HCT116 (cell line): ENCODE data around the gene CAPN5. TPM values are rescaled to one million over a fixed set of nuclear protein-coding genes. Genes with fewer than 3 reads are reported as not detected.

Source experiments
- ATAC-seq: fragments of 200-7000 bp; cut with Tn5 transposase; 2 replicates; pipeline ENCODE4 v1.9.1; 2020; ENCODE audit warnings: mild to moderate bottlenecking, moderate library complexity
- BruUV-seq: library from RNA; stranded (reverse); fragments of 400-500 nt; replicated peaks from 2 replicates; lab custom pipeline; 2021; lab: Mats Ljungman, UMichigan
- CTCF ChIA-PET: fragments of 300-600 bp; sonication (Branson Sonifier 250); formaldehyde crosslinking; loops from one replicate; lab custom pipeline; 2021; ENCODE audit warnings: antibody characterized with exemption; lab: Charles Lee
- POLR2A ChIA-PET: fragments of 300-600, 350-600 bp; sonication (Branson Sonifier 250); formaldehyde crosslinking; loops from one replicate; lab custom pipeline; 2021; ENCODE audit warnings: antibody characterized with exemption; lab: Charles Lee
- RAD21 ChIA-PET, 2 experiments: fragments of 300-600 bp; sonication (Branson Sonifier 250); formaldehyde crosslinking; loops; one replicate each; lab custom pipeline; 2023; ENCODE audit warnings: low total read pairs in 2 of 2; ENCODE audit not compliant: uncharacterized antibody in 2 of 2, unreplicated experiment in 2 of 2, low non-redundant PET in 1 of 2; lab: Charles Lee
- DNase-seq: peaks from one replicate; pipeline ENCODE4 v3.0.0-alpha.2; 2010; ENCODE audit warnings: low read depth, low spot score
- H2AFZ ChIP-seq: fragments of 200-600 bp; shearing (Covaris generic), sonication (generic); 2 replicates; pipeline ENCODE4 v1.6.1; 2017; ENCODE audit warnings: low read depth, mixed run types, mixed read lengths, antibody characterized with exemption, low read length; ENCODE audit not compliant: poor library complexity, severe bottlenecking
- H3K27ac ChIP-seq: 2 replicates; pipeline ENCODE4 v1.5.1; 2012; ENCODE audit warnings: low read depth, low read length
- H3K27me3 ChIP-seq: fragments of 200-600 bp; sonication (generic); 2 replicates; pipeline ENCODE4 v1.6.1; 2016; ENCODE audit warnings: mixed run types, low read length, mixed read lengths; ENCODE audit not compliant: insufficient read depth
- H3K36me3 ChIP-seq, 2 experiments: fragments of 200-500 bp in 1 of 2; fragments of 200-600 bp in 1 of 2; sonication (Bioruptor generic) in 1 of 2; sonication (generic) in 1 of 2; 2 replicates each; pipeline versions ENCODE4 v1.5.1 to v1.6.1; 2014 to 2016; ENCODE audit warnings: low read length in 2 of 2, inconsistent platforms in 1 of 2, mixed read lengths in 1 of 2, mixed run types in 1 of 2; ENCODE audit not compliant: insufficient read depth in 2 of 2, control insufficient read depth in 1 of 2
- H3K4me1 ChIP-seq, 2 experiments: fragments of 200-600 bp in 1 of 2; sonication (generic) in 1 of 2; 2 replicates each; pipeline versions ENCODE4 v1.5.1 to v1.6.1; 2012 to 2017; ENCODE audit warnings: low read length in 2 of 2, inconsistent platforms in 1 of 2, mild to moderate bottlenecking in 1 of 2, mixed read lengths in 1 of 2, mixed run types in 1 of 2, moderate library complexity in 1 of 2; ENCODE audit not compliant: insufficient read depth in 2 of 2, control insufficient read depth in 1 of 2
- H3K4me2 ChIP-seq: fragments of 200-600 bp; sonication (generic); 2 replicates; pipeline ENCODE4 v1.6.1; 2017; ENCODE audit warnings: mixed run types, low read length, mixed read lengths
- H3K4me3 ChIP-seq, 2 experiments: fragments of 200-600 bp in 1 of 2; sonication (generic) in 1 of 2; replicated peaks in 1 of 2; 2 replicates each; pipeline ENCODE4 v1.5.1; 2011 to 2016; ENCODE audit warnings: low read length in 2 of 2, control low read depth in 1 of 2, low read depth in 1 of 2, mild to moderate bottlenecking in 1 of 2, mixed read lengths in 1 of 2, mixed run types in 1 of 2
- H3K79me2 ChIP-seq: fragments of 200-600 bp; sonication (generic); 2 replicates; pipeline ENCODE4 v1.6.1; 2017; ENCODE audit warnings: mild to moderate bottlenecking, mixed run types, low read length, moderate library complexity, mixed read lengths; ENCODE audit not compliant: insufficient read depth
- H3K9ac ChIP-seq: fragments of 200-600 bp; sonication (generic); 2 replicates; pipeline ENCODE4 v1.6.1; 2016; ENCODE audit warnings: low read length, mixed read lengths
- H3K9me2 ChIP-seq: fragments of 200-600 bp; sonication (generic), shearing (Covaris generic); 2 replicates; pipeline ENCODE4 v1.6.1; 2017; ENCODE audit warnings: mixed run types, mild to moderate bottlenecking, moderate library complexity; ENCODE audit not compliant: insufficient read depth
- H3K9me3 ChIP-seq, 2 experiments: fragments of 200-500 bp in 1 of 2; fragments of 200-600 bp in 1 of 2; sonication (Bioruptor generic) in 1 of 2; sonication (generic) in 1 of 2; 2 replicates each; pipeline ENCODE4 v1.6.1; 2014 to 2017; ENCODE audit warnings: low read length in 2 of 2, mixed read lengths in 2 of 2, inconsistent platforms in 1 of 2, low read depth in 1 of 2, mild to moderate bottlenecking in 1 of 2, mixed run types in 1 of 2, moderate library complexity in 1 of 2; ENCODE audit not compliant: control insufficient read depth in 1 of 2, insufficient read depth in 1 of 2
- H4K20me1 ChIP-seq: fragments of 200-600 bp; sonication (generic), shearing (Covaris generic); 2 replicates; pipeline ENCODE4 v1.6.1; 2017; ENCODE audit warnings: mixed run types, mild to moderate bottlenecking, moderate library complexity; ENCODE audit not compliant: insufficient read depth
- ATF3 ChIP-seq: IDR thresholded peaks from 2 replicates; pipeline ENCODE4 v1.6.1; 2012
- CBX3 ChIP-seq: IDR thresholded peaks from 2 replicates; pipeline ENCODE4 v1.6.1; 2012; ENCODE audit warnings: low read depth
- EGR1 ChIP-seq: IDR thresholded peaks from 2 replicates; pipeline ENCODE4 v1.6.1; 2012; ENCODE audit warnings: low read depth
- ELF1 ChIP-seq: IDR thresholded peaks from 2 replicates; pipeline ENCODE4 v1.6.1; 2012; ENCODE audit warnings: low read depth, borderline replicate concordance
- EZH2phosphoT487 ChIP-seq: fragments of 200-600 bp; IDR thresholded peaks from 2 replicates; pipeline ENCODE4 v1.6.1; 2018; ENCODE audit warnings: antibody characterized with exemption, borderline replicate concordance
- JUND ChIP-seq: IDR thresholded peaks from 2 replicates; pipeline ENCODE4 v1.6.1; 2012
- POLR2AphosphoS5 ChIP-seq: IDR thresholded peaks from 2 replicates; pipeline ENCODE4 v1.6.1; 2011; ENCODE audit warnings: mild to moderate bottlenecking, low read depth, low read length, moderate library complexity
- SIN3A ChIP-seq: IDR thresholded peaks from 2 replicates; pipeline ENCODE4 v1.6.1; 2012; ENCODE audit warnings: low read depth
- SP1 ChIP-seq: IDR thresholded peaks from 2 replicates; pipeline ENCODE4 v1.6.1; 2012; ENCODE audit warnings: low read depth
- YY1 ChIP-seq: IDR thresholded peaks from 2 replicates; pipeline ENCODE4 v1.6.1; 2011; ENCODE audit warnings: low read length, low read depth, moderate library complexity, mild to moderate bottlenecking; ENCODE audit not compliant: insufficient replicate concordance; ENCODE audit errors: extremely low read depth
- intact Hi-C: fragments of 100-400 bp; cut with micrococcal nuclease; formaldehyde crosslinking; loops from 2 replicates; pipeline ENCODE4 v1.10.0; 2022
- total RNA-seq: library from RNA; stranded (reverse); gene quantifications from one replicate; pipeline ENCODE4 v1.2.1, GENCODE V29; 2021; ENCODE audit not compliant: unreplicated experiment
- TF ChIP-seq, protein P1 (sequence below): IDR thresholded peaks from 2 replicates; pipeline ENCODE4 v1.6.1; 2011; ENCODE audit warnings: mild to moderate bottlenecking, low read length, moderate library complexity; ENCODE audit not compliant: insufficient replicate concordance; ENCODE audit errors: extremely low read depth
- TF ChIP-seq, protein P2 (sequence below), 3 experiments: fragments of 200-600 bp in 1 of 3; sonication (generic) in 1 of 3; IDR thresholded peaks in 2 of 3; conservative IDR thresholded peaks in 1 of 3; 2 replicates each; pipeline ENCODE4 v1.5.1; 2012 to 2017; ENCODE audit warnings: low read depth in 2 of 3, low read length in 2 of 3, antibody characterized with exemption in 1 of 3, borderline replicate concordance in 1 of 3, control low read depth in 1 of 3, mild to moderate bottlenecking in 1 of 3, mixed read lengths in 1 of 3, mixed run types in 1 of 3, moderate library complexity in 1 of 3; ENCODE audit not compliant: insufficient read depth in 1 of 3

The CAPN5 gene
- total RNA-seq, 1 experiment from 2014 or later = 8.6 TPM

GRCh38 chr11:77124041-77124440 lies 57.3 kb downstream of the CAPN5 start:
- DNase-seq (no peak), ATAC-seq (no peak)
- RAD21 ChIA-PET = no interaction called here
- no peaks in the 10 kb centered on the region for H4K20me1 ChIP-seq
- POLR2A ChIA-PET = no interaction called here
- no peak overlapping the region for H3K4me3 ChIP-seq
- H3K9me3 ChIP-seq = no peaks in the 10 kb centered on the region
- no peaks in the 10 kb centered on the region for H3K27me3 ChIP-seq
- H3K27ac ChIP-seq = no peak overlapping the region
- H3K9ac ChIP-seq = no peak overlapping the region
- no peak overlapping the region for H3K4me2 ChIP-seq
- TF ChIP-seq ATF3 = no peak
- no peak for TF ChIP-seq SP1
- TF ChIP-seq, protein P1, sequence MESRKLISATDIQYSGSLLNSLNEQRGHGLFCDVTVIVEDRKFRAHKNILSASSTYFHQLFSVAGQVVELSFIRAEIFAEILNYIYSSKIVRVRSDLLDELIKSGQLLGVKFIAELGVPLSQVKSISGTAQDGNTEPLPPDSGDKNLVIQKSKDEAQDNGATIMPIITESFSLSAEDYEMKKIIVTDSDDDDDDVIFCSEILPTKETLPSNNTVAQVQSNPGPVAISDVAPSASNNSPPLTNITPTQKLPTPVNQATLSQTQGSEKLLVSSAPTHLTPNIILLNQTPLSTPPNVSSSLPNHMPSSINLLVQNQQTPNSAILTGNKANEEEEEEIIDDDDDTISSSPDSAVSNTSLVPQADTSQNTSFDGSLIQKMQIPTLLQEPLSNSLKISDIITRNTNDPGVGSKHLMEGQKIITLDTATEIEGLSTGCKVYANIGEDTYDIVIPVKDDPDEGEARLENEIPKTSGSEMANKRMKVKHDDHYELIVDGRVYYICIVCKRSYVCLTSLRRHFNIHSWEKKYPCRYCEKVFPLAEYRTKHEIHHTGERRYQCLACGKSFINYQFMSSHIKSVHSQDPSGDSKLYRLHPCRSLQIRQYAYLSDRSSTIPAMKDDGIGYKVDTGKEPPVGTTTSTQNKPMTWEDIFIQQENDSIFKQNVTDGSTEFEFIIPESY = no peak
- CTCF ChIA-PET = no interaction called here
- no peaks in the 10 kb centered on the region for H3K9me2 ChIP-seq
- no TSS peak for BruUV-seq
- intact Hi-C loops = no loop called here
- no peak overlapping the region for H2AFZ ChIP-seq
- H3K79me2 ChIP-seq = no peaks in the 10 kb centered on the region
- H3K4me1 ChIP-seq = peaks cover 3 to 15% of the 10 kb centered on the region in 2 experiments; a peak in 2 of 4 replicates
- H3K36me3 ChIP-seq = no peaks in the 10 kb centered on the region

DNA sequence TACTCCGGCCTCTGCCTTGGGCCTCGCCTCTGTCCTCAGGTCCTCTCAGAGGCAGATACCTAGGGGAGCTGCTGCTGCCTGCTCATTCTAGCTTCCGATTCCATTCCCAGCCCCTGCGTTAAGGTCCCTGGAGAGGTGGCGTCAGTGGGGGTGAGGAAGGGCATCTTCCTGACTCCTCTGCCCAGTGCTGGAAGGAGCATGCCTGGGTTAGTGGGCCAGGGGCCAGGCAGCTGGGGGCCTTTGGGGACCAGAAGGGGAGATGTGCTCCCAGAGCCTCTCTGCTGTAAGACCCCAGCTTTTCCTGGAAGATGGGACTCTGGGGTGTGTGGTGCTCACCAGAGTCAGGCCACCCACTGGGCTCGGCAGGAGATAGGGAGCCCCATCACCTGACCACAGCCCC lies 57.7 kb downstream of the CAPN5 start:
- no peaks in the 10 kb centered on the region for H3K36me3 ChIP-seq
- H3K27ac ChIP-seq = no peak overlapping the region
- no TSS peak for BruUV-seq
- intact Hi-C loops = no loop called here
- H3K9me3 ChIP-seq = no peaks in the 10 kb centered on the region
- no peak for TF ChIP-seq JUND
- no peak for TF ChIP-seq POLR2AphosphoS5
- TF ChIP-seq ELF1 = no peak
- TF ChIP-seq EGR1 = no peak
- TF ChIP-seq EZH2phosphoT487 = no peak
- no peak for TF ChIP-seq SIN3A
- TF ChIP-seq, protein P2, sequence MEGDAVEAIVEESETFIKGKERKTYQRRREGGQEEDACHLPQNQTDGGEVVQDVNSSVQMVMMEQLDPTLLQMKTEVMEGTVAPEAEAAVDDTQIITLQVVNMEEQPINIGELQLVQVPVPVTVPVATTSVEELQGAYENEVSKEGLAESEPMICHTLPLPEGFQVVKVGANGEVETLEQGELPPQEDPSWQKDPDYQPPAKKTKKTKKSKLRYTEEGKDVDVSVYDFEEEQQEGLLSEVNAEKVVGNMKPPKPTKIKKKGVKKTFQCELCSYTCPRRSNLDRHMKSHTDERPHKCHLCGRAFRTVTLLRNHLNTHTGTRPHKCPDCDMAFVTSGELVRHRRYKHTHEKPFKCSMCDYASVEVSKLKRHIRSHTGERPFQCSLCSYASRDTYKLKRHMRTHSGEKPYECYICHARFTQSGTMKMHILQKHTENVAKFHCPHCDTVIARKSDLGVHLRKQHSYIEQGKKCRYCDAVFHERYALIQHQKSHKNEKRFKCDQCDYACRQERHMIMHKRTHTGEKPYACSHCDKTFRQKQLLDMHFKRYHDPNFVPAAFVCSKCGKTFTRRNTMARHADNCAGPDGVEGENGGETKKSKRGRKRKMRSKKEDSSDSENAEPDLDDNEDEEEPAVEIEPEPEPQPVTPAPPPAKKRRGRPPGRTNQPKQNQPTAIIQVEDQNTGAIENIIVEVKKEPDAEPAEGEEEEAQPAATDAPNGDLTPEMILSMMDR (IDR thresholded peaks at IDR 0.05 in 2 of 3, conservative IDR thresholded peaks at IDR 0.05 in 1 of 3; ENCODE audit: borderline replicate concordance in 1 of 3, insufficient read depth in 1 of 3, low read depth in 2 of 3, low read length in 2 of 3) = no peak
- TF ChIP-seq YY1 = no peak
- no peak for TF ChIP-seq CBX3
- ChIA-PET CTCF (no interaction called here), POLR2A (no interaction called here), RAD21 (no interaction called here)
- H4K20me1 ChIP-seq = no peaks in the 10 kb centered on the region
- ATAC-seq (no peak), DNase-seq (no peak)
- no peak overlapping the region for H2AFZ ChIP-seq
- peaks cover 3 to 15% of the 10 kb centered on the region in 2 experiments; a peak in 2 of 4 replicates for H3K4me1 ChIP-seq
- no peaks in the 10 kb centered on the region for H3K27me3 ChIP-seq
- H3K9ac ChIP-seq = no peak overlapping the region
- H3K79me2 ChIP-seq = no peaks in the 10 kb centered on the region
- H3K4me2 ChIP-seq = no peak overlapping the region
- no peaks in the 10 kb centered on the region for H3K9me2 ChIP-seq
- H3K4me3 ChIP-seq = no peak overlapping the region
